ENCODE results near the gene PHLDB3.

- TF ChIP-seq CTCF (IDR thresholded peaks at IDR 0.05 in 8 of 11, conservative IDR thresholded peaks at IDR 0.05 in 3 of 11) (no peak), POLR2A (IDR thresholded peaks at IDR 0.05) (no peak)
These were observed 42.0 kb upstream of the PHLDB3 start for GRCh38 chr19:43546581-43546980.
